Umbilical cord (tissue), 2 donors: ENCODE results near the gene PLEKHO2. TPM values are rescaled to one million over a fixed set of nuclear protein-coding genes. Genes with fewer than 3 reads are reported as not detected.
A peak's percentile ranks its signal among the peaks of the same experiment; 100 is the strongest.
"Not testable (repeated sequence)": the region's sequence is repeated elsewhere in the genome, so short reads cannot be mapped to it uniquely, and the experiment has no call there.

Experiments
- DNase-seq: peaks from one replicate; pipeline ENCODE4 v3.0.0-alpha.2; 2015; ENCODE audit warnings: low spot score
- total RNA-seq: library from RNA; depleted of rRNA; stranded (reverse); fragments of >200 nt; gene quantifications from one replicate; pipeline ENCODE4 v1.2.3, GENCODE V29; 2014; ENCODE audit warnings: low replicate concordance; ENCODE audit not compliant: insufficient read depth

Gene PLEKHO2, protein sequence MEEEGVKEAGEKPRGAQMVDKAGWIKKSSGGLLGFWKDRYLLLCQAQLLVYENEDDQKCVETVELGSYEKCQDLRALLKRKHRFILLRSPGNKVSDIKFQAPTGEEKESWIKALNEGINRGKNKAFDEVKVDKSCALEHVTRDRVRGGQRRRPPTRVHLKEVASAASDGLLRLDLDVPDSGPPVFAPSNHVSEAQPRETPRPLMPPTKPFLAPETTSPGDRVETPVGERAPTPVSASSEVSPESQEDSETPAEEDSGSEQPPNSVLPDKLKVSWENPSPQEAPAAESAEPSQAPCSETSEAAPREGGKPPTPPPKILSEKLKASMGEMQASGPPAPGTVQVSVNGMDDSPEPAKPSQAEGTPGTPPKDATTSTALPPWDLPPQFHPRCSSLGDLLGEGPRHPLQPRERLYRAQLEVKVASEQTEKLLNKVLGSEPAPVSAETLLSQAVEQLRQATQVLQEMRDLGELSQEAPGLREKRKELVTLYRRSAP
- 29.4 TPM for total RNA-seq

GRCh38 chr15:64841344-64842095 lies at the start of gene PLEKHO2:
Gene PLEKHO2, plus strand, starts transcription at chr15:64841915. Its CDS starts 102 bp downstream, at chr15:64842017.
- peak; percentile 98 for DNase-seq

DNA sequence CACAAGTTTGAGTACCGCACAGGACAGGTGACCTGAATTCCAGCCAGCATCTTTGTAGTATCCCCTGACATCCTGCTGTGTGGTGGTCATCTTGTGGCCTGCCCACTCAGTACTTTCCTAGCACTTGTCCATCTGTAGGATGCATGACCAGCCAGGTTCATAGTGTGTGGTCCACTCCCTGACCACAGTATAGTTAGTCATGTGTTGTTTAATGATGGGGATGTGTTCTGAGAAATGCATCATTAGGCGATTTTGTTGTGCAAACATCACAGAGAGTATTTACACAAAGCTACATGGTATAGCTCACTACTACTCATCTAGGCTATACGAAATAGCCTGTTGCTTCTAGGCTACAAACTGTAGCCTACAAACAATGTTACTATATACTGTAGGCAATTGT lies 49.4 kb upstream of the PLEKHO2 start:
- DNase-seq = no peak

DNA sequence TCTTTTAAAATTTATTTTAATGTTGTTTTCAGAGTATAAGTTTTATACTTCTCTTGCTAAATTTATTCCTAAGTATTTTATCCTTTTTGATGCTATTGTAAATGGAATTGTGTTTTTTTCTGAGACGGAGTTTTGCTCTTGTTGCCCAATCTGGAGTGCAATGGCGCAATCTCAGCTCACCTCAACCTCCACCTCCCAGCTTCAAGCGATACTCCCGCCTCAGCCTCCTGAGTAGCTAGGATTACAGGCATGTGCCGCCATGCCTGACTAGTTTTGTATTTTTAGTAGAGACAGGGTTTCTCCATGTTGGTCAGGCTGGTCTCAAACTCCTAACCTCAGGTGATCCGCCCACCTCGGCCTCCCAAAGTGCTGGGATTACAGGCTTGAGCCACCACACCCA lies 46.4 kb upstream of the PLEKHO2 start:
- not testable (repeated sequence) for DNase-seq

DNA sequence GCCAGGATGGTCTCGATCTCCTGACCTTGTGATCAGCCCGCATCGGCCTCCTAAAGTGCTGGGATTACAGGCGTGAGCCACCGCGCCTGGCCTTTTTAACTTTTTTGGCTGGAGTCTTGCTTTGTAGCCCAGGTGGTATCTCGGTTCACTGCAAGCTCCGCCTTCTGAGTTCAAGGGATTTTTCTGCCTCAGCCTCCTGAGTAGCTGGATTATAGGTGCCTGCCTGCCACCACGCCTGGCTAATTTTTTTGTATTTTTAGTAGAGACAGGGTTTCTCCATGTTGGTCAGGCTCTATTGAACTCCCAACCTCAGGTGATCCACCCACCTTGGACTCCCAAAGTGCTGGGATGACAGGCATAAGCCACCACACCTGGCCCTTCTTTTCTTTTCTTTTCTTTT lies 45.8 kb upstream of the PLEKHO2 start:
- DNase-seq = not testable (repeated sequence)

GRCh38 chr15:64798905-64799304 lies 42.8 kb upstream of the PLEKHO2 start:
- not testable (repeated sequence) for DNase-seq

DNA sequence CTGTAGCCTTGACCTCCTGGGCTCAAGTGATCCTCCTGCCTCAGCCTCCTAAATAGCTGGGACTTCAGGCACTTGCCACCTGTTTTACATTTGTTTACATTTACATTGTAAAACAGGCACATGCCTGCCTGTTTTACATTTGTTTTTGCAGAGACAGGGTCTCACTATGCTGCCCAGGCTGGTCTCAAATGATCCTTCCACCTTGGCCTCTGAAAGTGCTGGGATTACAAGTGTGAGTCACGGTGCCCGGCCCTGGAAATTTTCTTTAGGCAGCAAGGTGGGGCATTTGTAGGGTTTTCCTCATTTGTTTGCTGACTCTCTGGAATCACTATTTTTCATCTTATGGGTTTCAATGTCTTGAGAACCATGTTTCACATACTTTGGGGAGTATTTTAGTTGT lies 41.2 kb upstream of the PLEKHO2 start:
- DNase-seq = peak; percentile 40

DNA sequence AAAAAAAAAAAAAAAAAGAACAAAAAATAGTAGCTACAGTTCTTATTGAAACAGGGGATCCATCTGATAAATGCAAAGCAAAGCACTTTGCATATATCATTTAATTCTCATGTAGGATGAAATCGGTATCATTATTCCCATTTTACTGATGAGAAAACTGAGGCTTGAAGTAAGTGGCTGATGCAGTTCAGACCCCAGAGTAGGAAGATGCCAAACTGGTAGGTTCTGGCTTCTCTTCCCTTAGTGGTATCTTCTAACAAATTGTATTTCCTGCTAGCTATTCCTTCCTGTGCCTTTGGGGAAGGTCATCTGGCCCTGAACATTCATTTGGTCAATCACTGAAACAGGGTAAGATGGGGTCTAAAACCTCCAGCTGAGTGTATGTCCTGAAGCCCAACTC lies 38.2 kb upstream of the PLEKHO2 start:
- DNase-seq = no peak

GRCh38 chr15:64804619-64805018 lies 37.1 kb upstream of the PLEKHO2 start:
- DNase-seq = no peak

- no peak for DNase-seq
Observed at GRCh38 chr15:64806509-64806908, 35.2 kb upstream of the PLEKHO2 start.

DNA sequence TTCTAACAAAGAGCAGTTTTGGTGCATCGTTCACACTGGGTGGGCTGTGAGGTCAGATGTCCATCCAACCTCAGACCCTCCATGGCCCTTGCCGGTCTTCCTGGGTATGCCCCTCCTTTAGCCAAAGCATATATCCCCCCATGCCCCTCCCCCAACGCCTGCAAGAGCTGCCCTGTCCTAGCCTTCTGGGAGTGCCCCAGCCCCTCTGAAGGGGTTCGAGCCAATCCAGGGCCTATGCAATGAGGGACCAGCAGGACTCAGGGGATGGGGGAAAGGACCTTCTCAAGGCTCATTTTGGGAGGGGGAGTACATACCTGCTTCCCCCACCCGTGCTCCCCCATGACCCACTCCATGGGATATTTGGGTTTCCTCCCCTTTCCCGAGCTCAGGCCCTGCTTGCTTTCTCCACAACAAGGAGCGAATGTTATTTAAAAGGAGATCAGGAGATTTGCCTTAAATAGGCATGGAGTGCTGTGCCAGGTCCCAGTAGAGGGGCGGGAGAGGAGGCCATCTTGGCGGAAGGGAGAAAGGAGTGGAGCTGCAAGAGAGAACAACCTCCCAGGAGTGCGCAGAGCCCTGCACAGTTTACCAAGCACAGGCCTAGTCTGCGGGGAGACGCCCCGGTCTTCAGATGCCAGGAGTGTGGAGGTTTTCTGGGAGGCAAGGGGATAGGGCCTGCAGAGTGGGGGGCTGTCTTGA lies 34.5 kb upstream of the PLEKHO2 start:
- peak; percentile 50 for DNase-seq

DNA sequence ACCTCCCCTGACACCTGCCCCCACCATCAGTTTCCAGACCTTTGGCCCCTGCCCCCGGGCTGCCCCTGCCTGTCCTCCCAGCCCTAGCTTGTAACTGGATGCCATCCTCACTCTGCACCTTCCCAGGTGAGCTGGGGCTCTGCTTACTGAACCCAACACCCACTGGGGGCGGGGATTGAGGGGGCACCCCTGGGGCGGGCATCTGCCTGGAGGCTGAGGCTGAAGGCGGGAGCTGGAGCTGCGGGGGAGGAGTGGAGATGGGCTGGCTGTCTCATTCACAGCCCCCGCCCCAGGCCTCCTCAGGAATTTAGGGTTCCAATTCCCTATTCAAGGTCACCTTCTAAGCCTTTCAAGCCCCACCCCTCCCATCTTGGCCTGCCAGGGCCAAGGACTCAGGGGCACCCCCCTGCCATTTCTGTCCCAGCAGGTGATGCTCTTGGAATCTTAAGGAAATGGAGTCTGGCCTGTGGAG lies 33.9 kb upstream of the PLEKHO2 start:
- DNase-seq = no peak

GRCh38 chr15:64808785-64809453 lies 32.8 kb upstream of the PLEKHO2 start:
- no peak for DNase-seq

DNA sequence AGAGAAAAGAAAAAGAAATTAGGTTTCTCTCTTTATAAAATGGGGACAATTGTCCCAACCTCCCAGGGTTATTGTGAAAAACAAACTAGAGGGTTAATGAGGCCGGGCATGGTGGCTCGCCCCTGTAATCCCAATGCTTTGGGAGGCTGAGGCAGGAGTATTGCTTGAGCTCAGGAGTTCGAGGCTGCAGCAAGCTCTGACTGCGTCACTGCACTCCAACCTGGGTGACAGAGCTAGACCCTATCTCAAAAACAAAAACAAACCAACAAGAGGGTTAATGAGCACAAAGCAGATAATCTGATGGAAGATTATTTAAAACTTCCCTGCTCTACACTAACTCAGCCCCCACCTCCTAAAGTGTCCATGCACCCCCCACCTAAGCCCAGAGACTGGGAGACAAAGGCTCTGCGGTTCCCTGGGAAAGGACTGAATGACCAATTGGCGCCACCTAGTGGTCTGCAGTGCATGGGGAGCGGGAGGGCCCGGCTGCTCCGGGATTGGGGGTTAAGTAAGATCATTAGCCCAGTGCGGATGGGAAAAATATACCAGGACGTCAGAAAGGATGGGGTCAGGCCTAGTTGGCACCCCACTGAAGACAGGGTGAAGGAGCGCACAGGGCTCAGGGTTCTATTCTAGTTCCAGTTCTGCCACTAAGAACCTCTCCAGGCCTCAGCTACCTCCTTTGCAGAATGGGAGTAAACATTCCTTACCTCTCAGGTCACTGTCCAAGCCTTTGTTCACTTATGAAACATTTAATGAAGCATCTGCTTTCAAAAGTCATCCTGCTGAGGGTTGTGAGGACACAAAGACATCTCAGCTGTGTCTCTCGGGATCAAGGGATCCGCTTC lies 31.8 kb upstream of the PLEKHO2 start:
- peak; percentile 82 for DNase-seq

- no peak for DNase-seq
Observed at GRCh38 chr15:64810497-64811326, 31.0 kb upstream of the PLEKHO2 start.

GRCh38 chr15:64813075-64813474 lies 28.6 kb upstream of the PLEKHO2 start:
- DNase-seq = no peak

GRCh38 chr15:64814283-64814682 lies 27.4 kb upstream of the PLEKHO2 start:
- not testable (repeated sequence) for DNase-seq

GRCh38 chr15:64814965-64815364 lies 26.8 kb upstream of the PLEKHO2 start:
- not testable (repeated sequence) for DNase-seq

DNA sequence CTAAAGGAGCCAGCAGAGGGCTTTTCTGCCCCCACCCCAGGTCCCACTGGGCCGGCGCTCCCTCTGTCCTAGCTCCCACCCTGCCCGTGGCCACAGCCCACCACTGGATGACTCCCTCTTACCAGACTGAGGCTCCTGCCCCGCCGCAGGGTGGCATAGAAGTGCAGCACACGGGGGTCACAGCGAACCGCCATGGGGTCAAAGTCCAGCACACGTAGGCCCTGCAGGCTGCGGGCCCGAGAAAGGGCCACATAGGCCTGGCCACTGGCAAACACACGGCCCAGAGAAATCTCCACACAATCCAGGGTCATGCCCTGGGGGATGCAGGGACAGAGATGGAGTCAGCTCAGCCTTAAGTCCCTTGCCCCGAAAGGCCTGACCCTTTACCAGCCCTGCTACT lies 25.3 kb upstream of the PLEKHO2 start:
- DNase-seq = no peak

DNA sequence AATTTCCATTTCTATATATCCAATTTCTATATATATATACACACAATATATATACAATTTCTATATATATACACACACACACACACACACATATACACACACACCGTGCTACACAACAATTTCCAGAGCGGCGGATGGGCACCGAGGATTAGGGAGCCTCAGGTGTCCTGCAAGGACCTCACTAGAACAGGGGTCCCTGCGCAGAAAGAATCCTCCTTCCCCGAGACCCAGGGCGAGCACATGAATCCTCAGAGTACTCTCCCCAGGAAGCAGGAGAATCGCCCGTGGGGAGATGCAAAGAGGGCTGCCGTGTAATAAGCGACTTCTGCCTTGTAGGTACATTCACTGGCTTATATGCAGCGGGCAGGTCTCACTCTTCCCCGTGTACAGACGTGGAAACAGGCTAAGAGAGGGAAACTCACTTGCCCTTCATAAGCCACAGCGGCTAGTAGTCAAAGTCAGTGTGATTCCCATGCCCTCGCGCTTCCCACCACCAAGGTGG lies 16.7 kb upstream of the PLEKHO2 start:
- no peak for DNase-seq
